K562 (cell line): ENCODE results near the gene DPEP2NB. TPM values are rescaled to one million over a fixed set of nuclear protein-coding genes. Genes with fewer than 3 reads are reported as not detected.

Experiments used
- BHLHE40 ChIP-seq: IDR thresholded peaks from 2 replicates; pipeline ENCODE4 v1.6.1; 2011; ENCODE audit warnings: low read length, improper control_type of control experiment
- BRCA1 ChIP-seq, 2 experiments: fragments of 450-650 bp in 1 of 2; sonication (generic) in 1 of 2; formaldehyde crosslinking in 1 of 2; IDR thresholded peaks; 2 replicates each; pipeline versions ENCODE4 v1.5.0 to v1.6.1; 2017 to 2020; ENCODE audit warnings: mild to moderate bottlenecking in 1 of 2, missing genetic modification reagents in 1 of 2
- BRD4 ChIP-seq: fragments of 200-600 bp; sonication (generic); IDR thresholded peaks from 2 replicates; pipeline ENCODE4 v1.6.1; 2017; ENCODE audit warnings: inconsistent platforms
- DACH1 ChIP-seq: fragments of 450-650 bp; IDR thresholded peaks from 2 replicates; pipeline ENCODE4 v1.6.1; 2018; ENCODE audit not compliant: partially characterized antibody
- DIDO1 ChIP-seq: fragments of 450-650 bp; IDR thresholded peaks from 2 replicates; pipeline ENCODE4 v1.6.1; 2016; ENCODE audit warnings: low read depth, missing biosample characterization, missing genetic modification characterization
- E2F6 ChIP-seq, 2 experiments: IDR thresholded peaks; 2 replicates each; pipeline ENCODE4 v1.6.1; 2011; ENCODE audit warnings: borderline replicate concordance in 1 of 2, control low read depth in 1 of 2, low read depth in 1 of 2, low read length in 1 of 2, mild to moderate bottlenecking in 1 of 2, mixed read lengths in 1 of 2, moderate library complexity in 1 of 2; ENCODE audit not compliant: insufficient read depth in 1 of 2, insufficient read length in 1 of 2, poor library complexity in 1 of 2, severe bottlenecking in 1 of 2; ENCODE audit errors: extremely low read depth in 1 of 2
- FOXJ3 ChIP-seq: sonication (generic); formaldehyde crosslinking; IDR thresholded peaks from 2 replicates; pipeline ENCODE4 v1.4.0; 2020; ENCODE audit warnings: mild to moderate bottlenecking, missing genetic modification reagents
- HMGN3 ChIP-seq: IDR thresholded peaks from 2 replicates; pipeline ENCODE4 v1.6.1; 2011; ENCODE audit warnings: borderline replicate concordance, low read depth, mild to moderate bottlenecking, mixed read lengths, low read length; ENCODE audit not compliant: insufficient read length; ENCODE audit errors: extremely low read depth
- HNRNPL ChIP-seq: fragments of 200-400 bp; formaldehyde crosslinking; IDR thresholded peaks from 2 replicates; pipeline ENCODE4 v1.6.1; 2017; ENCODE audit warnings: low read depth, mild to moderate bottlenecking, low read length
- KDM1A ChIP-seq, 2 experiments: fragments of 450-650 bp; IDR thresholded peaks; 2 replicates each; pipeline ENCODE4 v1.6.1; 2016; ENCODE audit warnings: mild to moderate bottlenecking in 2 of 2
- KLF1 ChIP-seq: fragments of 450-650 bp; IDR thresholded peaks from 2 replicates; pipeline ENCODE4 v1.6.1; 2016; ENCODE audit warnings: missing genetic modification characterization, missing compliant biosample characterization
- MAX ChIP-seq: sonication (generic); formaldehyde crosslinking; IDR thresholded peaks from 2 replicates; pipeline ENCODE4 v1.9.0; 2022; ENCODE audit warnings: mild to moderate bottlenecking, missing genetic modification reagents
- MCM2 ChIP-seq: fragments of 450-650 bp; IDR thresholded peaks from 2 replicates; pipeline ENCODE4 v1.6.1; 2017; ENCODE audit warnings: low read depth, mild to moderate bottlenecking
- NFRKB ChIP-seq: fragments of 450-650 bp; IDR thresholded peaks from 2 replicates; pipeline ENCODE4 v1.6.1; 2016; ENCODE audit warnings: low read depth
- POLR3G ChIP-seq: IDR thresholded peaks from 2 replicates; pipeline ENCODE4 v1.6.1; 2011; ENCODE audit not compliant: insufficient read length, insufficient replicate concordance; ENCODE audit errors: extremely low read depth
- RBFOX2 ChIP-seq: fragments of 200-400 bp; formaldehyde crosslinking; IDR thresholded peaks from 2 replicates; pipeline ENCODE4 v1.6.1; 2017; ENCODE audit warnings: low read depth, mild to moderate bottlenecking, low read length, moderate library complexity
- RBM22 ChIP-seq: fragments of 200-400 bp; formaldehyde crosslinking; IDR thresholded peaks from 2 replicates; pipeline ENCODE4 v1.6.1; 2018; ENCODE audit warnings: low read length, low read depth; ENCODE audit not compliant: poor library complexity, severe bottlenecking
- RBM25 ChIP-seq: fragments of 200-400 bp; formaldehyde crosslinking; IDR thresholded peaks from 2 replicates; pipeline ENCODE4 v1.6.1; 2018; ENCODE audit warnings: low read length, low read depth, moderate library complexity; ENCODE audit not compliant: severe bottlenecking
- RUNX1 ChIP-seq: sonication (generic); IDR thresholded peaks from 2 replicates; pipeline ENCODE4 v1.6.1; 2016; ENCODE audit warnings: antibody characterized with exemption, low read depth
- XRCC3 ChIP-seq: fragments of 450-650 bp; IDR thresholded peaks from 2 replicates; pipeline ENCODE4 v1.6.1; 2017; ENCODE audit warnings: mild to moderate bottlenecking, moderate library complexity
- ZBTB7A ChIP-seq: IDR thresholded peaks from 2 replicates; pipeline ENCODE4 v1.6.1; 2011; ENCODE audit warnings: low read depth, mild to moderate bottlenecking, low read length, moderate library complexity, borderline replicate concordance; ENCODE audit not compliant: control insufficient read depth
- ZNF253 ChIP-seq: fragments of 250-450 bp; sonication (Bioruptor Pico); conservative IDR thresholded peaks from 2 replicates; pipeline ENCODE4 v1.6.1; 2021; ENCODE audit warnings: mild to moderate bottlenecking
- ZNF589 ChIP-seq: fragments of 200-800 bp; sonication (Bioruptor generic); IDR thresholded peaks from 2 replicates; pipeline ENCODE4 v1.6.1; 2016; ENCODE audit warnings: low read depth, missing genetic modification characterization, missing compliant biosample characterization
- ZNF766 ChIP-seq: fragments of 200-800 bp; sonication (Bioruptor generic); conservative IDR thresholded peaks from 2 replicates; pipeline ENCODE4 v1.6.1; 2016; ENCODE audit warnings: missing genetic modification characterization, missing compliant biosample characterization
- polyA plus RNA-seq, 8 experiments: library from polyadenylated mRNA; depleted of rRNA in 4 of 8; stranded (reverse) in 5 of 8; unstranded in 3 of 8; fragments of >200 nt; fragmentation: Nextera tagmentation in 2 of 8; fragmentation: Illumina TruSeq in 1 of 8; extraction: Ambion mirVana in 2 of 8; extraction: Trizol in 1 of 8; gene quantifications; 2 replicates each; pipeline versions ENCODE4 v1.2.1 to v1.2.3, GENCODE V29; 2011 to 2014; ENCODE audit warnings: inconsistent platforms in 1 of 8, missing spikeins in 1 of 8
- total RNA-seq, 7 experiments: library from RNA; depleted of rRNA in 6 of 7; stranded (reverse); fragments of >200 nt in 6 of 7; fragmentation: Illumina TruSeq in 2 of 7; extraction: Trizol in 2 of 7; gene quantifications; 2 replicates each; pipeline versions ENCODE4 v1.2.1 to v1.2.3, GENCODE V29; 2011 to 2021; ENCODE audit warnings: low replicate concordance in 1 of 7

Gene DPEP2NB
- total and polyA plus RNA-seq, 9 of the 15 experiments (the other 6 are each of a cell fraction or from before 2014, with no cell fraction given), result not detected

DNA sequence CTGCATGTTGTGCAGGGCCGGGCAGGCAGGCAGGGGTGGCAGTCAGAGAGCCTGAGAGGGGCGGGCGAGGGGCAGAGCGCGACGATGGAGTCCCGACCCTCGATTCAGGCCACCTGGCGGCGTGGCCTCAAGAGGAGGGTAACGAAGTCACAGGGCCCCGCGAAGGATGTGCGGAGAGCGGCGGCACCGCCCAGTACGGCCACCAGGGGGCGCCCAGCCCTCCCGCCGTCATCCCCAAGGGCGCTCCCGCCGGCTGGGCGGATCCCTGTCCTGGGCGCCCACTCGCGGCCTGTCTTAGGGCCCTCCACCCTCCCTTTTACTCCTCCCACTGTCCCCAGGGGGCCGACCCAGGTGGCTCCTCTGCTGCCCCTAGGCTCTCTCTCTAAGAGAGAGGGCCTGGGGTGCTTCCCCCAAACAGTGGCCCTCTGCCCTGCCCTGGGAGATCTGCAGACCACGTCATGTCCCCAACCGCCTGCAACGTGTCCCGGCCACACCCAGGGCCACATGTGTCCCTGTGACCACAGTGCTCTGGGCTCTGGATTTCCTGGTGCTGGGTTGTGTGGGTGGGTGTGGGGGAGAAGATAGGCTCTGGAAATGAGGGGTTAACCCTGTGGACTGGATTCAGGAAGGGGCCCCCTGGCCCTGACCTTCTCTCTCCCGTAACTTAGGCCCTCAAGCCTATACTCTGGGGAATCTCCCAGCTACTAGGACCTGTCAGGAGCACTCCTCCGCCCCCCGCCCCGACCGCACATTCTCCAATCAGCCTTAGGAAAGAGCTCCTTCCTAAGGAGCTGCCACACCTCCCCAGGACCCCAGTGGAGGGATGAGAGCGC is 22.3 kb downstream of the DPEP2NB start (continued):
- TF ChIP-seq ZNF589 (CRISPR knock-in tag) (peak; percentile 82), MCM2 (no peak), MAX (CRISPR knock-in tag) (peak; percentile 78), RBM25 (no peak), DIDO1 (tag) (no peak), KLF1 (tag) (peak; percentile 92), E2F6 (IDR thresholded peaks at IDR 0.05; ENCODE audit: borderline replicate concordance in 1 of 2, extremely low read depth in 1 of 2, insufficient read depth in 1 of 2, insufficient read length in 1 of 2, low read depth in 1 of 2, low read length in 1 of 2, poor library complexity in 1 of 2, severe bottlenecking in 1 of 2) (peak; percentile 88), KDM1A (IDR thresholded peaks at IDR 0.05) (peak in 1 of 2 experiments; percentile 57; a peak in 1 of 4 replicates), BHLHE40 (no peak), ZBTB7A (peak; percentile 63), NFRKB (peak; percentile 44), ZNF253 (CRISPR knock-in tag) (no peak), HMGN3 (peak; percentile 74), POLR3G (no peak), HNRNPL (0 out of 2 replicates have a peak, but pooled peaks have one; percentile 67), BRD4 (peak; percentile 28; the same call in 1 of the 2 replicates), ZNF766 (CRISPR knock-in tag) (no peak; the same call in 1 of the 2 replicates), FOXJ3 (CRISPR knock-in tag) (no peak), XRCC3 (no peak), RBFOX2 (peak; percentile 83), DACH1 (peak; percentile 46), RBM22 (no peak), BRCA1 (IDR thresholded peaks at IDR 0.05) (no peak), BRCA1 (CRISPR knock-in tag; IDR thresholded peaks at IDR 0.05) (no peak), RUNX1 (0 out of 2 replicates have a peak, but pooled peaks have one; percentile 52)
